ENCODE data around the gene EPHA3. TPM values are rescaled to one million over a fixed set of nuclear protein-coding genes. Genes with fewer than 3 reads are reported as not detected.
"Not testable (repeated sequence)": the region's sequence is repeated elsewhere in the genome, so short reads cannot be mapped to it uniquely, and the experiment has no call there.

The EPHA3 gene
- total RNA-seq, 1 experiment from 2014 or later = not detected

GRCh38 chr3:89315750-89316470, 208.5 kb downstream of the EPHA3 start:
- DNase-seq (ENCODE audit: low read depth) = no peak
- in situ Hi-C loops (cut with HindIII; ENCODE audit: low pct_unique_long_range_greater_than_20kb, low sequenced_read_pairs) = no loop called here

- DNase-seq (ENCODE audit: low read depth) = no peak
- in situ Hi-C loops (cut with HindIII; ENCODE audit: low pct_unique_long_range_greater_than_20kb, low sequenced_read_pairs) = no loop called here
Measured at GRCh38 chr3:89320186-89320585, 212.8 kb downstream of the EPHA3 start.

GRCh38 chr3:89326997-89327396, 219.6 kb downstream of the EPHA3 start:
- DNase-seq (ENCODE audit: low read depth) = no peak
- in situ Hi-C loops (cut with HindIII; ENCODE audit: low pct_unique_long_range_greater_than_20kb, low sequenced_read_pairs) = no loop called here

- no peak for DNase-seq (ENCODE audit: low read depth)
- in situ Hi-C loops (cut with HindIII; ENCODE audit: low pct_unique_long_range_greater_than_20kb, low sequenced_read_pairs) = no loop called here
Measured at GRCh38 chr3:89332386-89332785, 225.0 kb downstream of the EPHA3 start.

- in situ Hi-C loops (cut with HindIII; ENCODE audit: low pct_unique_long_range_greater_than_20kb, low sequenced_read_pairs) = no loop called here
- no peak for DNase-seq (ENCODE audit: low read depth)
Measured at GRCh38 chr3:89332793-89333192, 225.4 kb downstream of the EPHA3 start.

- no peak for DNase-seq (ENCODE audit: low read depth)
- in situ Hi-C loops (cut with HindIII; ENCODE audit: low pct_unique_long_range_greater_than_20kb, low sequenced_read_pairs) = no loop called here
Measured at GRCh38 chr3:89335693-89336092, 228.3 kb downstream of the EPHA3 start.

GRCh38 chr3:89340408-89340807, 233.0 kb downstream of the EPHA3 start:
- in situ Hi-C loops (cut with HindIII; ENCODE audit: low pct_unique_long_range_greater_than_20kb, low sequenced_read_pairs) = no loop called here
- DNase-seq (ENCODE audit: low read depth) = no peak

- in situ Hi-C loops (cut with HindIII; ENCODE audit: low pct_unique_long_range_greater_than_20kb, low sequenced_read_pairs) = no loop called here
- no peak for DNase-seq (ENCODE audit: low read depth)
Measured at GRCh38 chr3:89344076-89344475, 236.7 kb downstream of the EPHA3 start.

- in situ Hi-C loops (cut with HindIII; ENCODE audit: low pct_unique_long_range_greater_than_20kb, low sequenced_read_pairs); DNase-seq (ENCODE audit: low read depth): not testable (repeated sequence)
Measured at GRCh38 chr3:89350935-89351334, 243.5 kb downstream of the EPHA3 start.

- in situ Hi-C loops (cut with HindIII; ENCODE audit: low pct_unique_long_range_greater_than_20kb, low sequenced_read_pairs) = no loop called here
- peak; percentile 34 for DNase-seq (ENCODE audit: low read depth)
Measured at GRCh38 chr3:89353465-89353864, 246.0 kb downstream of the EPHA3 start.

- in situ Hi-C loops (cut with HindIII; ENCODE audit: low pct_unique_long_range_greater_than_20kb, low sequenced_read_pairs) = no loop called here
- DNase-seq (ENCODE audit: low read depth) = no peak
Measured at GRCh38 chr3:89358281-89358680, 250.9 kb downstream of the EPHA3 start.

- in situ Hi-C loops (cut with HindIII; ENCODE audit: low pct_unique_long_range_greater_than_20kb, low sequenced_read_pairs) = no loop called here
- no peak for DNase-seq (ENCODE audit: low read depth)
Measured at GRCh38 chr3:89360156-89360555, 252.7 kb downstream of the EPHA3 start.

GRCh38 chr3:89362496-89362895, 255.1 kb downstream of the EPHA3 start:
- no peak for DNase-seq (ENCODE audit: low read depth)
- in situ Hi-C loops (cut with HindIII; ENCODE audit: low pct_unique_long_range_greater_than_20kb, low sequenced_read_pairs) = no loop called here

- in situ Hi-C loops (cut with HindIII; ENCODE audit: low pct_unique_long_range_greater_than_20kb, low sequenced_read_pairs) = no loop called here
- no peak for DNase-seq (ENCODE audit: low read depth)
Measured at GRCh38 chr3:89363171-89363570, 255.8 kb downstream of the EPHA3 start.

- no peak for DNase-seq (ENCODE audit: low read depth)
- in situ Hi-C loops (cut with HindIII; ENCODE audit: low pct_unique_long_range_greater_than_20kb, low sequenced_read_pairs) = no loop called here
Measured at GRCh38 chr3:89364314-89364713, 256.9 kb downstream of the EPHA3 start.

GRCh38 chr3:89367166-89367565, 259.7 kb downstream of the EPHA3 start:
- in situ Hi-C loops (cut with HindIII; ENCODE audit: low pct_unique_long_range_greater_than_20kb, low sequenced_read_pairs) = no loop called here
- no peak for DNase-seq (ENCODE audit: low read depth)

- in situ Hi-C loops (cut with HindIII; ENCODE audit: low pct_unique_long_range_greater_than_20kb, low sequenced_read_pairs) = no loop called here
Measured at GRCh38 chr3:89368846-89369245, 261.4 kb downstream of the EPHA3 start.

GRCh38 chr3:89372456-89372855, 265.0 kb downstream of the EPHA3 start:
- DNase-seq (ENCODE audit: low read depth) = no peak
- in situ Hi-C loops (cut with HindIII; ENCODE audit: low pct_unique_long_range_greater_than_20kb, low sequenced_read_pairs) = no loop called here

More at GRCh38 chr3:89368846-89369245, 261.4 kb downstream of the EPHA3 start:
- DNase-seq (ENCODE audit: low read depth) = peak; percentile 22

GRCh38 chr3:89373434-89373833, 266.0 kb downstream of the EPHA3 start:
- DNase-seq (ENCODE audit: low read depth) = no peak

GRCh38 chr3:89375451-89375850, 268.0 kb downstream of the EPHA3 start:
- in situ Hi-C loops (cut with HindIII; ENCODE audit: low pct_unique_long_range_greater_than_20kb, low sequenced_read_pairs) = no loop called here
- DNase-seq (ENCODE audit: low read depth) = no peak

More at GRCh38 chr3:89373434-89373833, 266.0 kb downstream of the EPHA3 start:
- in situ Hi-C loops (cut with HindIII; ENCODE audit: low pct_unique_long_range_greater_than_20kb, low sequenced_read_pairs) = no loop called here
